NCI-H2029 treated with DMSO at 0.1 percent for 48 hours (cell line): ENCODE measurements around the gene SORCS3.

Experiments
- DNase-seq: peaks from one replicate; lab custom pipeline; 2025; lab: John Stamatoyannopoulos, UW

The SORCS3 gene

GRCh38 chr10:104777086-104777799, 136.2 kb downstream of the SORCS3 start:
- DNase-seq = no peak

- DNase-seq = no peak
These were observed 137.3 kb downstream of the SORCS3 start for GRCh38 chr10:104778371-104778770.

GRCh38 chr10:104779701-104780100, 138.6 kb downstream of the SORCS3 start:
- DNase-seq = no peak

- no peak for DNase-seq
These were observed 139.1 kb downstream of the SORCS3 start for GRCh38 chr10:104780165-104780564.

- DNase-seq = no peak
These were observed 140.0 kb downstream of the SORCS3 start for GRCh38 chr10:104780946-104781595.

GRCh38 chr10:104784452-104784851, 143.4 kb downstream of the SORCS3 start:
- DNase-seq = no peak

- DNase-seq = no peak
These were observed 150.4 kb downstream of the SORCS3 start for GRCh38 chr10:104791471-104791870.

GRCh38 chr10:104795411-104795810, 154.3 kb downstream of the SORCS3 start:
- DNase-seq = no peak

GRCh38 chr10:104796823-104797222, 155.7 kb downstream of the SORCS3 start:
- DNase-seq = no peak

GRCh38 chr10:104802941-104803340, 161.9 kb downstream of the SORCS3 start:
- DNase-seq = no peak

GRCh38 chr10:104804880-104805279, 163.8 kb downstream of the SORCS3 start:
- no peak for DNase-seq

- no peak for DNase-seq
These were observed 165.7 kb downstream of the SORCS3 start for GRCh38 chr10:104806801-104807200.

GRCh38 chr10:104807581-104808310, 166.7 kb downstream of the SORCS3 start:
- DNase-seq = no peak

- no peak for DNase-seq
These were observed 168.4 kb downstream of the SORCS3 start for GRCh38 chr10:104809288-104810090.

- DNase-seq = no peak
These were observed 170.1 kb downstream of the SORCS3 start for GRCh38 chr10:104811166-104811565.

GRCh38 chr10:104816501-104816900, 175.4 kb downstream of the SORCS3 start:
- DNase-seq = no peak

GRCh38 chr10:104819731-104820130, 178.6 kb downstream of the SORCS3 start:
- no peak for DNase-seq

GRCh38 chr10:104822088-104822487, 181.0 kb downstream of the SORCS3 start:
- no peak for DNase-seq

GRCh38 chr10:104824380-104825006, 183.4 kb downstream of the SORCS3 start:
- DNase-seq = no peak

- DNase-seq = no peak
These were observed 190.2 kb downstream of the SORCS3 start for GRCh38 chr10:104831272-104831671.

- no peak for DNase-seq
These were observed 193.5 kb downstream of the SORCS3 start for GRCh38 chr10:104834580-104834979.

GRCh38 chr10:104835422-104835821, 194.3 kb downstream of the SORCS3 start:
- no peak for DNase-seq
